Neural cell (in vitro differentiated cells): ENCODE data around the gene ZNF385D. TPM values are rescaled to one million over a fixed set of nuclear protein-coding genes. Genes with fewer than 3 reads are reported as not detected.
"Not testable (repeated sequence)": the region's sequence is repeated elsewhere in the genome, so short reads cannot be mapped to it uniquely, and the experiment has no call there.

Experiments
- H2AFZ ChIP-seq: fragments of 200-600, 300-800 bp; sonication (generic), shearing (Covaris generic); 2 replicates; pipeline ENCODE4 v1.6.0; 2014; ENCODE audit warnings: low read depth, mild to moderate bottlenecking, antibody characterized with exemption, low read length, moderate library complexity
- H3F3A ChIP-seq: fragments of 200-600 bp; shearing (Covaris generic); 2 replicates; pipeline ENCODE4 v1.6.1; 2016; ENCODE audit warnings: mild to moderate bottlenecking, moderate library complexity, mixed read lengths, antibody characterized with exemption, low read length; ENCODE audit not compliant: insufficient read depth, poor library complexity, severe bottlenecking
- H3K27ac ChIP-seq: fragments of 200-600, 300-800 bp; sonication (generic), shearing (Covaris generic); 2 replicates; pipeline ENCODE4 v1.5.1; 2014; ENCODE audit warnings: mild to moderate bottlenecking, low read length, moderate library complexity
- H3K27me3 ChIP-seq: fragments of 300-800, 200-600 bp; sonication (generic), shearing (Covaris generic); 2 replicates; pipeline ENCODE4 v1.6.0; 2014; ENCODE audit warnings: mild to moderate bottlenecking, low read depth, low read length, moderate library complexity; ENCODE audit not compliant: insufficient read depth
- H3K36me3 ChIP-seq: fragments of 300-800, 200-600 bp; sonication (generic), shearing (Covaris generic); 2 replicates; pipeline ENCODE4 v1.5.1; 2014; ENCODE audit warnings: mild to moderate bottlenecking, antibody characterized with exemption, low read length, moderate library complexity; ENCODE audit not compliant: insufficient read depth
- H3K4me2 ChIP-seq: fragments of 300-800, 200-600 bp; sonication (generic), shearing (Covaris generic); 2 replicates; pipeline ENCODE4 v1.6.0; 2014; ENCODE audit warnings: mild to moderate bottlenecking, low read length
- H3K4me3 ChIP-seq: fragments of 300-800, 200-600 bp; sonication (generic), shearing (Covaris generic); 2 replicates; pipeline ENCODE4 v1.5.1; 2014; ENCODE audit warnings: mild to moderate bottlenecking, low read length, moderate library complexity
- H3K79me2 ChIP-seq: fragments of 200-600 bp; shearing (Covaris generic); replicated peaks from 2 replicates; pipeline ENCODE4 v1.6.0; 2014; ENCODE audit warnings: mild to moderate bottlenecking, low read length, moderate library complexity; ENCODE audit not compliant: insufficient read depth
- H3K9ac ChIP-seq: fragments of 300-800, 200-600 bp; sonication (generic), shearing (Covaris generic); 2 replicates; pipeline ENCODE4 v1.6.1; 2016; ENCODE audit warnings: mild to moderate bottlenecking, low read length, mixed read lengths
- H3K9me2 ChIP-seq: fragments of 200-600 bp; shearing (Covaris generic); 2 replicates; pipeline ENCODE4 v1.6.1; 2016; ENCODE audit warnings: mild to moderate bottlenecking, low read length, mixed read lengths; ENCODE audit not compliant: insufficient read depth
- H3K9me3 ChIP-seq: fragments of 200-600, 300-800 bp; sonication (generic), shearing (Covaris generic); 2 replicates; pipeline ENCODE4 v1.6.1; 2016; ENCODE audit warnings: mild to moderate bottlenecking, mixed run types, low read length, moderate library complexity, mixed read lengths
- H4K20me1 ChIP-seq: fragments of 200-600 bp; shearing (Covaris generic); 2 replicates; pipeline ENCODE4 v1.6.1; 2016; ENCODE audit warnings: mild to moderate bottlenecking, mixed run types; ENCODE audit not compliant: insufficient read depth
- CTCF ChIP-seq: fragments of 450-650 bp; IDR thresholded peaks from 2 replicates; pipeline ENCODE4 v1.5.1; 2014; ENCODE audit warnings: antibody characterized with exemption, mild to moderate bottlenecking, moderate library complexity; ENCODE audit not compliant: poor library complexity, severe bottlenecking
- EP300 ChIP-seq: fragments of 450-650 bp; conservative IDR thresholded peaks from 2 replicates; pipeline ENCODE4 v1.6.1; 2014; ENCODE audit warnings: antibody characterized with exemption, mild to moderate bottlenecking, moderate library complexity; ENCODE audit not compliant: poor library complexity, severe bottlenecking
- EZH2 ChIP-seq: fragments of 200-600, 300-800 bp; shearing (Covaris generic), sonication (generic); IDR thresholded peaks from 2 replicates; pipeline ENCODE4 v1.6.1; 2014; ENCODE audit warnings: antibody characterized with exemption, low read length, borderline replicate concordance, mild to moderate bottlenecking; ENCODE audit not compliant: insufficient read depth, poor library complexity, severe bottlenecking
- MXI1 ChIP-seq: fragments of 450-650 bp; conservative IDR thresholded peaks from 2 replicates; pipeline ENCODE4 v1.6.1; 2014; ENCODE audit warnings: antibody characterized with exemption, mild to moderate bottlenecking; ENCODE audit not compliant: poor library complexity, severe bottlenecking
- POLR2AphosphoS5 ChIP-seq: IDR thresholded peaks from 2 replicates; pipeline ENCODE4 v1.6.1; 2012
- RAD21 ChIP-seq: fragments of 450-650 bp; conservative IDR thresholded peaks from 2 replicates; pipeline ENCODE4 v1.6.1; 2014; ENCODE audit warnings: antibody characterized with exemption, mild to moderate bottlenecking, moderate library complexity
- REST ChIP-seq: IDR thresholded peaks from 2 replicates; pipeline ENCODE4 v1.6.1; 2012; ENCODE audit warnings: borderline replicate concordance
- SMC3 ChIP-seq: fragments of 450-650 bp; conservative IDR thresholded peaks from 2 replicates; pipeline ENCODE4 v1.6.1; 2014; ENCODE audit warnings: antibody characterized with exemption, mild to moderate bottlenecking, moderate library complexity; ENCODE audit not compliant: poor library complexity
- TAF1 ChIP-seq: IDR thresholded peaks from 2 replicates; pipeline ENCODE4 v1.6.1; 2012; ENCODE audit warnings: low read depth
- polyA plus RNA-seq: library from polyadenylated mRNA; depleted of rRNA; stranded (reverse); fragments of >200 nt; gene quantifications from 2 replicates; pipeline ENCODE4 v1.2.3, GENCODE V29; 2014

ZNF385D gene
- polyA plus RNA-seq, 1 donor from 2014 or later: 3.4 TPM

- H3K4me2 ChIP-seq: peak overlapping the region; percentile 28
- H4K20me1 ChIP-seq: no peaks in the 10 kb centered on the region
- H3K27me3 ChIP-seq: no peaks in the 10 kb centered on the region
- H3K27ac ChIP-seq: no peak overlapping the region
- no peaks in the 10 kb centered on the region for H3F3A ChIP-seq
- no peaks in the 10 kb centered on the region for H3K9me3 ChIP-seq
- no peak overlapping the region for H3K4me3 ChIP-seq
- TF ChIP-seq RAD21 (peak; percentile 22), POLR2AphosphoS5 (peak; percentile 95), CTCF (no peak), EZH2 (no peak), EP300 (peak; percentile 97), REST (no peak), SMC3 (peak; percentile 31)
- H3K9ac ChIP-seq: no peak overlapping the region
- H3K79me2 ChIP-seq: no peaks in the 10 kb centered on the region
- no peaks in the 10 kb centered on the region for H3K9me2 ChIP-seq
- H2AFZ ChIP-seq: no peak overlapping the region
- no peaks in the 10 kb centered on the region for H3K36me3 ChIP-seq
Observed at GRCh38 chr3:21390856-21391255, 360.2 kb downstream of the ZNF385D start.

- Histone ChIP-seq H3K36me3 (no peaks in the 10 kb centered on the region), H3K9me2 (no peaks in the 10 kb centered on the region), H3K9ac (no peak overlapping the region), H3F3A (no peaks in the 10 kb centered on the region), H3K4me2 (no peak overlapping the region), H3K79me2 (no peaks in the 10 kb centered on the region), H4K20me1 (no peaks in the 10 kb centered on the region), H3K4me3 (no peak overlapping the region), H3K9me3 (no peaks in the 10 kb centered on the region), H3K27me3 (no peaks in the 10 kb centered on the region), H2AFZ (no peak overlapping the region), H3K27ac (no peak overlapping the region)
- TF ChIP-seq SMC3: no peak
- TF ChIP-seq TAF1: no peak
- TF ChIP-seq EZH2: no peak
- no peak for TF ChIP-seq MXI1
- no peak for TF ChIP-seq POLR2AphosphoS5
- TF ChIP-seq CTCF: no peak
- TF ChIP-seq RAD21: no peak
- TF ChIP-seq REST: no peak
- TF ChIP-seq EP300: no peak
Observed at GRCh38 chr3:21390136-21390535, 360.9 kb downstream of the ZNF385D start.

GRCh38 chr3:21387142-21387826 lies 363.7 kb downstream of the ZNF385D start:
- H3K9me2 ChIP-seq, H3K36me3 ChIP-seq, H2AFZ ChIP-seq, H3K4me2 ChIP-seq, H3K27ac ChIP-seq, H3F3A ChIP-seq, H4K20me1 ChIP-seq, H3K79me2 ChIP-seq, H3K9ac ChIP-seq, H3K27me3 ChIP-seq, H3K9me3 ChIP-seq, H3K4me3 ChIP-seq: not testable (repeated sequence)
